ENCODE results near the gene TSEN54.

TSEN54 gene

GRCh38 chr17:75514299-75514918 lies 1.9 kb upstream of the TSEN54 start:
- TF ChIP-seq CTCF (IDR thresholded peaks at IDR 0.05; ENCODE audit: low read depth, low read length, missing control alignments): no peak
- H3K4me3 ChIP-seq (replicated peaks; ENCODE audit: low read depth, low read length): peak overlapping the region; percentile 79

GRCh38 chr17:75514919-75515495 lies 1.3 kb upstream of the TSEN54 start:
- DNase-seq (ENCODE audit: extremely low read depth, low read depth): no peak
- TF ChIP-seq CTCF (IDR thresholded peaks at IDR 0.05; ENCODE audit: low read depth, low read length, missing control alignments): no peak
- H3K4me3 ChIP-seq (replicated peaks; ENCODE audit: low read depth, low read length): peak overlapping the region; percentile 79

More at GRCh38 chr17:75514299-75514918, 1.9 kb upstream of the TSEN54 start:
- DNase-seq (ENCODE audit: extremely low read depth, low read depth): no peak

GRCh38 chr17:75515496-75516254 lies 653 bp upstream of the TSEN54 start, which contains the start of gene CASKIN2:
Gene CASKIN2, minus strand, starts transcription at chr17:75515537. Its CDS starts 1,733 bp downstream, at chr17:75513804.
- peak; percentile 59 for DNase-seq (ENCODE audit: extremely low read depth, low read depth)
- peak; percentile 98 for TF ChIP-seq CTCF (IDR thresholded peaks at IDR 0.05; ENCODE audit: low read depth, low read length, missing control alignments)
- H3K4me3 ChIP-seq (replicated peaks; ENCODE audit: low read depth, low read length): peak within 1 kb of the TSS; percentile 79

DNA sequence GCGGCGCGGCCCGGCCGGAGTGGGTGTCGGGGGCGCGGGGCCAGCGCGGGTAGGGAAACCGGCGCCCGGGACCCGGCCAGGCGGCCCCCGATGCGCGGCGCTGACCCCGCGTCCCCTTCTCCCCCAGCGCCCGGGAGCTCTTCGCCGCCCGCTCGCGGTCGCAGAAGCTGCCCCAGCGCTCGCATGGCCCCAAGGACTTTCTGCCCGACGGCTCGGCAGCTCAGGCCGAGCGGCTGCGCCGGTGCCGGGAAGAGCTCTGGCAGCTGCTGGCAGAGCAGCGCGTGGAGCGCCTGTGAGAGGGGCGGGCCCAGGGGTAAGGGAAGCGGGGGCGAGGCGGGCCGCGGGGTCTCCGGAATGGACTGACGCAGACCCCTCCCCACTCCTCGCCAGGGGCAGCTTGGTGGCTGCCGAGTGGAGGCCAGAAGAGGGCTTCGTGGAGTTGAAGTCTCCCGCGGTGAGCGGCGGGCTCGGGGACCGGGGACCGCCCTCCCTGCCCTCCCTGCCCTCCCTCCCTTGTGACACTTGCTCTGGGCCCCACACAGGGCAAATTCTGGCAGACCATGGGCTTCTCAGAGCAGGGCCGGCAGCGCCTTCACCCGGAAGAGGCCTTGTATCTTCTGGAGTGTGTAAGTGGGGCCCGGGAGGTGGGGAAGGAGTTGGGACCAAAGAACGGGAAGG lies 430 bp downstream of the TSEN54 start:
- DNase-seq (ENCODE audit: extremely low read depth, low read depth): no peak
- peak overlapping the region; percentile 79 for H3K4me3 ChIP-seq (replicated peaks; ENCODE audit: low read depth, low read length)
- no peak for TF ChIP-seq CTCF (IDR thresholded peaks at IDR 0.05; ENCODE audit: low read depth, low read length, missing control alignments)

- peak overlapping the region; percentile 79 for H3K4me3 ChIP-seq (replicated peaks; ENCODE audit: low read depth, low read length)
- DNase-seq (ENCODE audit: extremely low read depth, low read depth): no peak
- no peak for TF ChIP-seq CTCF (IDR thresholded peaks at IDR 0.05; ENCODE audit: low read depth, low read length, missing control alignments)
Measured at GRCh38 chr17:75517297-75517865, 1.1 kb downstream of the TSEN54 start.

- DNase-seq (ENCODE audit: extremely low read depth, low read depth): no peak
- no peak for TF ChIP-seq CTCF (IDR thresholded peaks at IDR 0.05; ENCODE audit: low read depth, low read length, missing control alignments)
- H3K4me3 ChIP-seq (replicated peaks; ENCODE audit: low read depth, low read length): no peak overlapping the region
Measured at GRCh38 chr17:75518201-75518600, 1.9 kb downstream of the TSEN54 start.

Data from HFF-Myc (cell line).